ENCODE data around the gene CDK17.

The CDK17 gene

GRCh38 chr12:96285158-96285557 lies 115.1 kb downstream of the CDK17 start:
- CTCF ChIA-PET: no interaction called here
- TF ChIP-seq, protein P1, sequence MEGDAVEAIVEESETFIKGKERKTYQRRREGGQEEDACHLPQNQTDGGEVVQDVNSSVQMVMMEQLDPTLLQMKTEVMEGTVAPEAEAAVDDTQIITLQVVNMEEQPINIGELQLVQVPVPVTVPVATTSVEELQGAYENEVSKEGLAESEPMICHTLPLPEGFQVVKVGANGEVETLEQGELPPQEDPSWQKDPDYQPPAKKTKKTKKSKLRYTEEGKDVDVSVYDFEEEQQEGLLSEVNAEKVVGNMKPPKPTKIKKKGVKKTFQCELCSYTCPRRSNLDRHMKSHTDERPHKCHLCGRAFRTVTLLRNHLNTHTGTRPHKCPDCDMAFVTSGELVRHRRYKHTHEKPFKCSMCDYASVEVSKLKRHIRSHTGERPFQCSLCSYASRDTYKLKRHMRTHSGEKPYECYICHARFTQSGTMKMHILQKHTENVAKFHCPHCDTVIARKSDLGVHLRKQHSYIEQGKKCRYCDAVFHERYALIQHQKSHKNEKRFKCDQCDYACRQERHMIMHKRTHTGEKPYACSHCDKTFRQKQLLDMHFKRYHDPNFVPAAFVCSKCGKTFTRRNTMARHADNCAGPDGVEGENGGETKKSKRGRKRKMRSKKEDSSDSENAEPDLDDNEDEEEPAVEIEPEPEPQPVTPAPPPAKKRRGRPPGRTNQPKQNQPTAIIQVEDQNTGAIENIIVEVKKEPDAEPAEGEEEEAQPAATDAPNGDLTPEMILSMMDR (IDR thresholded peaks at IDR 0.05; ENCODE audit: control extremely low read depth, extremely low read depth, low read depth, missing control alignments): no peak

GRCh38 chr12:96274331-96274730 lies 125.9 kb downstream of the CDK17 start:
- ChIA-PET POLR2A (no interaction called here), CTCF (no interaction called here)
- DNase-seq (ENCODE audit: extremely low spot score): no peak
- TF ChIP-seq, protein P1 (IDR thresholded peaks at IDR 0.05; ENCODE audit: control extremely low read depth, extremely low read depth, low read depth, missing control alignments): no peak

More at GRCh38 chr12:96285158-96285557, 115.1 kb downstream of the CDK17 start:
- DNase-seq (ENCODE audit: extremely low spot score): no peak
- POLR2A ChIA-PET: no interaction called here

DNA sequence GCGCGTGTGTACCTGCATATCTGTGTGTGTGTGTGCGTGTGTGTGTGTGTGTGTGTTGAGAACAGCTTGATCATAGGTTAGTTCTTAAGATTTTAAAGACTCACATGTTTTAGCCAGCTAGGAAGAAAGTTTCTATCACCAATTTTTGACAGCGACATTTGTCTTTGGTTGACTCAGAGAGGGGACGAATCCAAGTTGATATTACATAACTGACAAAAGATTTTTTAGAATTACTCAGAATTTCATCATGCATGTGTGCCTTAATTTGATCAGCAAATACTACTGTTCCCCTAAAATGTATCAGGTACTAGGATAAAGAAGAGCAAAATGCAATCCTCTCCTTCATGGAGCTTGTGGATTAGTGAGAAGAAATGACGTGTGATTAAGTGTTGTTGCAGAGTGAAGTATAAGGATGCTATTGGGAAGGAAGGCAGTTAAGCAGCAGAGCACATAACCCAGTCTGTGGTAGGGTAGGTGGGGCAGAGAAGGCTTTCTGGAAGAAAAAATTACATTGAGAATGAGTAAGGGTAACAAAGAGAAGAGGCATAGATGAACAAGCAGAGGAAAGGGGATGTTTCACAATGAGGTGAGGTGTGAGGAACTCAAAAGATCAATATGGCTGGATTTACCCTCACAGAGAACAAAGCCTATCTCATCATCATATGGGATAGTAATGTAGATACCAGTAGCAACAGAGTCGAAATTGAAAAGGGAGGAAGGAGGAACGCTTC lies 128.6 kb downstream of the CDK17 start:
- ChIA-PET CTCF (interaction anchor here (1.4 to 1.7 kb wide), 5 partner anchors 8 to 57 kb away, joined by 3 to 7 read pairs (median 4); no protein-coding TSS in a partner anchor), POLR2A (no interaction called here)
- DNase-seq (ENCODE audit: extremely low spot score): no peak
- TF ChIP-seq, protein P1 (IDR thresholded peaks at IDR 0.05; ENCODE audit: control extremely low read depth, extremely low read depth, low read depth, missing control alignments): no peak

- no peak for DNase-seq (ENCODE audit: extremely low spot score)
- ChIA-PET CTCF (interaction anchor here (1.0 kb wide), 1 partner anchor 8 kb away, joined by 3 read pairs; no protein-coding TSS in a partner anchor), POLR2A (no interaction called here)
- TF ChIP-seq, protein P1 (IDR thresholded peaks at IDR 0.05; ENCODE audit: control extremely low read depth, extremely low read depth, low read depth, missing control alignments): no peak
These were observed 134.0 kb downstream of the CDK17 start for GRCh38 chr12:96266238-96266637.

DNA sequence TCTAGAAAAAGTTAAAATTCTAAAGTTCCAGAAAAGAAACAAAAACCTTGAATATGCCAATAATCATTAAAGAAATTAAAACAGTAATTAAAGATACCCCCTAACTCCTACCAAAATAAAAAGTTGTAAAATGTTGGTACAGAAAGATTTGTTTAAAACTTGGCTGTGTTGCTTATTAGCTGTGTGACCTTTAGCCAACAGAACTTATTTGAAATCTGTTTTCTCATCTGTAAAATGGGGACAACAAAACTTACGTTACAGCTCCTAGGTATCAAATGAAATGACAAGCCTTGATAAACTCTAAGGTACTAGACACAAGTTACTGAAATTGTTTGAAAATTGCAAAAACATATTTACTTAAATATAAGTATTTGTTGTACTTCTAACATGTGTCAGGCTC lies 134.4 kb downstream of the CDK17 start:
- POLR2A ChIA-PET: no interaction called here
- TF ChIP-seq, protein P1 (IDR thresholded peaks at IDR 0.05; ENCODE audit: control extremely low read depth, extremely low read depth, low read depth, missing control alignments): no peak
- CTCF ChIA-PET: interaction anchor here (1.0 kb wide), 1 partner anchor 8 kb away, joined by 3 read pairs; no protein-coding TSS in a partner anchor
- no peak for DNase-seq (ENCODE audit: extremely low spot score)

- ChIA-PET POLR2A (no interaction called here), CTCF (no interaction called here)
- DNase-seq (ENCODE audit: extremely low spot score): no peak
- TF ChIP-seq, protein P1 (IDR thresholded peaks at IDR 0.05; ENCODE audit: control extremely low read depth, extremely low read depth, low read depth, missing control alignments): no peak
These were observed 134.8 kb downstream of the CDK17 start for GRCh38 chr12:96265400-96265799.
